Adipose tissue (tissue), 3 donors: ENCODE results near the gene KIF13A. TPM values are rescaled to one million over a fixed set of nuclear protein-coding genes. Genes with fewer than 3 reads are reported as not detected.
"Not testable (repeated sequence)": the region's sequence is repeated elsewhere in the genome, so short reads cannot be mapped to it uniquely, and the experiment has no call there.

Experiments
- H3K27ac ChIP-seq: one replicate; pipeline ENCODE4 v1.5.1; 2013; ENCODE audit warnings: low read depth, low read length
- WGBS, 3 donors: extraction: QIAGEN DNeasy Blood & Tissue Kit; methylation state at CpG; one replicate each; pipeline ENCODE4 v1.1.7; 2013; 5-methylcytosine and 5-hydroxymethylcytosine counted together
- polyA plus RNA-seq, 3 donors: library from polyadenylated mRNA; stranded (reverse); fragments of 200-250 nt; gene quantifications; one replicate each; pipeline ENCODE4 v1.2.3, GENCODE V29; 2013
- donor health status: healthy with polysubstance abuse.
- donor health status: Bipolar disorder and iron deficiency.
- donor health status: healthy.

The KIF13A gene
- polyA plus RNA-seq, 3 donors: 8.6 to 26.8 (median 21.8) TPM

DNA sequence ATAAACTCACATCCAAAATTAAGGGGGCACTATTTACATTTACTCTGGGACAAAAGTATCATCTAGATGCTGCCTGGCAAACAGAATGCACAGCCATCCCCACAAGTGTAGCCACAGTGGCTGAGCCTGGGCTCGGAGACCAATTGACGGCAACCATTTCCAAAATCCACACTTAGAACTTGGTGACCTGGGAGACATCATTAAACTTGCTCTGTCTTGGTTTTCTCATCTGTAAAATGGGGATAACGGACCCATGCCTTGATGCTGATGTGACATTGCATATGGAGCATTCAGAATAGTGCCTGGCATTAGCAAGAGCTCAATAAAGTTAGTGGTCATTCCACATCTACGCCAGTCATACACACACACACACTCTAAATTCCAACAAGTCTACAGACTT is 140.7 kb downstream of the KIF13A start:
- no peak overlapping the region for H3K27ac ChIP-seq
- WGBS, 3 donors: 98 to 99% (median 98%) methylated on average over 4 of the region's 4 CpGs

DNA sequence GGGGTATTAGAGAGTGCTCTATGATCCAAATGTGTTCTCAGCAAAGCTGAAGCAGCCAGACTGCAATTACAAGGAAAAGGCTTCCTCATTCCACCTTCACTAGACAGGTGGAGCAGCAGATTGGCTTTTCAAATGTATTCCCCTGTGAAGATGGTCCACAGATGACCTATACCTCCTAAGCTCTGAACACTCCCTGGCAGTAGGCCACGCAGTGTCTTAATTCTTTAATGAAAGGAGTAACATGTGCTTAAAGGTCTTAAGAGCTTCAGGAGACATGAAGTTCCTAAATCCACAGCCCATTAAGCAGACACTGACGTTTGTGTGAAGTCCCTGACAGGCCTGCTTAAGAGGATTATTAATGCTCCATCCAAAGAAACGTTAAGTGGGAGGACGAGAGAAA is 141.8 kb downstream of the KIF13A start:
- no peak overlapping the region for H3K27ac ChIP-seq
- WGBS, 3 donors: 77 to 79% (median 79%) methylated on average over 4 of the region's 4 CpGs

DNA sequence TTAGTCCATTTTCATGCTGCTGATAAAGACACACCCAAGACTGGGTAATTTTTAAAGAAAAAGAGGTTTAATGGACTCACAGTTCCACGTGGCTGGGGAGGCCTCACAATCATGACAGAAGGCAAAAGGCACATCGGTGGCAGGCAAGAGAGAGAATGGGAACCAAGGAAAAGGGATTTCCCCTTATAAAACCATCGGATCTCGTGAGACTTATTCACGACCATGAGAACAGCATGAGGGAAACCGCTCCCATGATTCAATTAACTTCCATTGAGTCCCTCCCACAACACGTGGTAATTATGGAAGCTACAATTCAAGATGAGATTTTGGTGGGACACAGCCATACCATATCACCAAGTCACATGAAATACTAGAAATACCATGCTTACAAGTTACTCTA is 142.5 kb downstream of the KIF13A start:
- H3K27ac ChIP-seq: not testable (repeated sequence)
- WGBS, 3 donors: 91 to 94% (median 93%) methylated on average over 7 of the region's 7 CpGs

DNA sequence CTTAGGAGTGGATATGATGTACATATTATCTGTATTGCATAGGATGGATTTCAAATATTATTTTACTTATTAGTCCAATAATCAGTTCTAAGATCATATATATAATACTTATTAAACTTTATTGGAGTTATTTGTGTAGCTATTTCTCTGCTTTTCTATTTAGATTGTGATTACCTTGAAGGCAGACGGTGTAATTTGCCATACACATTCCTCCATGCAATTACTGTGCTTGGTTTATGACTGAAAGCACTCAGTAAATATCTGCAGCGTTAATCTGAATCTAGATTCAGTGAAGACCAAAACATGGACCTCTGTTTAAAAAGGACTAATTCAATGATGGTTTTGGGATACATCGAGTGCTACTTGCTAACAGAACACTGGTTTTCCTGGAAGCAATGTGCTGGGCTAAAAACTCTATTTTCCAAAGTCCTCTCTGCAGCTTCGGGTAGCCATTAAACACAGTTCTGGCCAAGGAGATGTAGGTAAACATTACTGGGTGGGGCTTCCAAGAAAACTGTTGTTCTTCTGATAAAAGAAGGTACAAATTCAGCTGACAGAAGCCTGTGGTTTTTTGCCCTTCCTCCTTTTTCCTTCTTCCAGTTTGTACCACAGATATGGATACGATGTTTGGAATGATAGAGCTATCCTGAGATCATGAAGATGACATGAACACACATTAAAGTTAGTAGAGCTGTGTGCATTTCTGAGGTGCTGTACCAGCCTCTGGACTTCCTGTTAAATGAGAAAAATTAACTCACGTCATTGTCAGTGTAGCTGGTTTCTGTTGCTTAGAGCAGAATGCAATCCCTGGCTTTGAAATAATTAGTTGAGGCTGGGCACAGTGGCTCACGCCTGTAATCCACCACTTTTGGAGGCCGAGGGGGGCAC is 144.3 kb downstream of the KIF13A start:
- no peak overlapping the region for H3K27ac ChIP-seq
- 72 to 84% (median 84%) methylated on average over 8 of the region's 8 CpGs for WGBS, 3 donors

DNA sequence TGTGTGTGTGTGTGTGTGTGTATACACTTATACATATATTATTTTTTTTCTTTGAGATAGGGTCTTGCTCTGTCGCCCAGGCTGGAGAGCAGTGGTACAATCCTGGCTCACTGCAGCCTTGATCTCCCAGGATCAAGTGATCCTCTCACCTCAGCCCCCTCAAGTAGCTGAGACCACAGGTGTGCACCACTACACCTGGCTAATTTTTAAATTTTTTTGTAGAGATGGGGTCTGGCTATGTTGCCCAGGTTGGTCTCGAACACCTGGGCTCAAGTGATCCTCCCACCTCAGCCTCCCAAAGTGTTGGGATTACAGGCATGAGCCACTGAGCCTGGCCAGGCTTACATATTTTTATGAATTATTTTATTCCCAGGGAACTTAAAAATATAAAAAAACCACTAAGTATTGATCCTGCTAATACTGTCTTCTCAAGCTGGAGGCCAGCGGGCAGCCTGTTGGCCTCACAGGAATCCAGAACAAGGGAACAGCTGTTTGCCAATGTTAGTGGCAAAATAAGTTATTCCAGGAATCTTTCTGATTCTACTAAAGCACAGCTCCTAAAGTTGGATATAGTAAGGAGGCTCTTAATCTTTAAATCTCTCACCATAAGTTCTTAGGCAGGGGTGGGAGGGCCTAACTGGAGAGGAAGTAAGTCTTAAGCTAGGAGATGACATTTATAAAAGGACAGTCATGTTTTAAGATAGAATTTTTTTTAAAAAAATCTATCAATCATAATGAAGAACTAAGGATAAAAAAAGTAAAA is 145.2 kb downstream of the KIF13A start:
- 96 to 99% (median 96%) methylated on average over 3 of the region's 3 CpGs for WGBS, 3 donors

DNA sequence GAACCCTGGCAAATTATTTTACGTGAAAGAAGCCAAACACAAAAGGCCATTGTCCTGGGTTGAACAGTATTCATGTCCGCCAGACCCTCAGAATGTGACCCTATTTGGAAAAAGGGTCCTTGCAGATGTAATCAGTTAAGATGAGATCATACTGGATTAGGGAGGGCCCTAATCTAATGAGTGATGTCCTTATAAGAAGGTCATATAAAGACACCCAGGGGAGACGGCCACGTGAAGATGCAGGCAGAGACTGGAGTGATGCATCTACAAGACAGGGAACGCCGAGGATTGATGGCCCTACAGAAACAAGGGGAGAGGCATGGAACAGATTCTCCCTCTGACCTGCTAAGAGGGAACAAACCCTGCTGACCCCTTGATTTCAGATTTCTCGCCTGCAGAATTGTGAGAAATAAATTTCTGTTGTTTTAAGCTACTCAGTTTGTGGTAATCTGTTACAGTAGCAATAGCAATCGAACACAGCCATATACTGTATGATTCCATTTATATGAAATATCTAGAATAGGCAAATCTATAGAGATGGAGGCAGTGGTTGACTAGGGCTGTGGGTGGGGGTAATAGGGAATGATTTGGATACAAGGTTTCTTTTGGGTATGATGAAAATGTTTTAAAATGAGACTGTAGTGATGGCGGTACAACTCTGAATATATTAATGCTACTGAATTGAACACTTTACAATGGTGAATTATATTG is 147.8 kb downstream of the KIF13A start:
- H3K27ac ChIP-seq: no peak overlapping the region
- 91 to 93% (median 92%) methylated on average over 9 of the region's 9 CpGs for WGBS, 3 donors

More for the DNA sequence above, 145.2 kb downstream of the KIF13A start:
- H3K27ac ChIP-seq: no peak overlapping the region

DNA sequence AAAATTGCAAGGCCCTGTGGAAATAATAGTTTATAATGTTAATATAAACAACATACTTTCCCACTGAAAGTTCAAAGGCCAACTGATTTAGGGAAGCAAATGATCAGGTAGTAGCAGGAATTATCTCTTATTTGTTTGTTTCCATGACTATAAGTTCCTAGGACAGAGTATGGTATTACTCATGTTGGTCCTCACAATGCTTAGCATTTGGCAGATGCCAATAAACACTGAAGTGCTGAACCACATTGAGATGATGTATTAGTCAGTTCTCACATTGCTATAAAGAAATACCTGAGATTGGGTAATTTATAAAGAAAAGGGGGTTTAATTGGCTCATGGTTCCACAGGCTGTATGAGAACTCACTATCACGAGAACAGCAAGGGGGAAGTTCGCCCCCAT is 151.1 kb downstream of the KIF13A start:
- 85 to 95% (median 90%) methylated on average over 2 of the region's 2 CpGs for WGBS, 3 donors
- no peak overlapping the region for H3K27ac ChIP-seq

DNA sequence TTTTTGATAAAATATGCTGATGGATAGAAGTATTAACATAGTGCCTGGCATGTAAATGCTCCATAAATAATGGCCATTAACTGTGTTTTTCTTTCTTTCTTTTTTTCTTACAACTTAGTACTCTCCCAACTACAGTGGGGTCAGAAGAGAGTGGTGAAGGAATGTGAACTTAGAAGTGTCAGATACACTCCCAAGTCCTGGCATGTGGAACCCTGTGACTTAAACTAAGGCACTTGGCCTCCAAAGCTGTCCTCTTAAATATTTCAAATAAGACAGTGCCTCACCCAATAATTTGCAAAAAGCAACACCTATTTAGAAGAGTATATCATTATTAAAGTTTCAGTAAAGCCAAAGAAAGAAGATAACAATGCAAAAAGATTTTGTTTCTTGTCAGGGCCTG is 151.7 kb downstream of the KIF13A start:
- H3K27ac ChIP-seq: no peak overlapping the region

DNA sequence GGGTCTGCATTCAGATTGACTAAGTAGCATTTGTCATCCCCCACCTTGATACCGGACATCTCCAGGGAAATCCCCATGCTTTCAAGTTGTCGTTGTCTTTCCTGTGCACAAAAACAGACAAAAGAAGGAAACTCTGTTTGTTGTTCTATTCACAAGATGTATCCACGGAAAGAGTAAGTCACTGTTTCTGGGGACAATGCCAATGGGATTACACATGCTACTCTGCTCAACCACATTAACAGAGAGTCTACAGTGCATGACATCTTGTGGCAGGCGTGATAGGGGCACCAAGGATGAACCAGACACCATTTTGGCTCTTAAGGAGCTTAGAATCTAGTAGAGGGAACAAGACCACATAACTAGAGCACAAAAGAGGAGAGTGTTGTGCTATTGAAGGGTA is 156.3 kb downstream of the KIF13A start:
- WGBS, 3 donors: 58 to 87% (median 64%) methylated on average over 4 of the region's 4 CpGs
- H3K27ac ChIP-seq: no peak overlapping the region

DNA sequence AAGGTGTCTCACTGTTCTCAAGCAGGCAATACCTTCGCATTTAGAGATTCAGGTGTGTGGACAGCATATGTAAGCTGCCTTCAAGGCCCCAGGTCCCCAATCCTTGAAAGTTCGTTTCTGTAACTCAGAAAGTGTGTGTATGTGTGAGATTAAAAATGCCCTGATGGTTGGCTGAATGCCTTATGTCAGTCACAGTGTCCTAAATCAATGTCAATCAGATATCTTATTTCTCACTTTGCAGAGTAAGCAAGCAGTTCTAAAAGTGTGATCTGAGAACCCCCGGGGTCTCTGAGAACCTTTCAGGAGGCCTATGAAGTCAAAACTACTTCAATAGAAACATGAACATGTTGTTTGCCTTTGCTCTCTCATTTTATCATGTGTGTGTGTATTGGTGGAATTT is 157.5 kb downstream of the KIF13A start:
- H3K27ac ChIP-seq: no peak overlapping the region
- 84 to 93% (median 92%) methylated on average over 3 of the region's 3 CpGs for WGBS, 3 donors

DNA sequence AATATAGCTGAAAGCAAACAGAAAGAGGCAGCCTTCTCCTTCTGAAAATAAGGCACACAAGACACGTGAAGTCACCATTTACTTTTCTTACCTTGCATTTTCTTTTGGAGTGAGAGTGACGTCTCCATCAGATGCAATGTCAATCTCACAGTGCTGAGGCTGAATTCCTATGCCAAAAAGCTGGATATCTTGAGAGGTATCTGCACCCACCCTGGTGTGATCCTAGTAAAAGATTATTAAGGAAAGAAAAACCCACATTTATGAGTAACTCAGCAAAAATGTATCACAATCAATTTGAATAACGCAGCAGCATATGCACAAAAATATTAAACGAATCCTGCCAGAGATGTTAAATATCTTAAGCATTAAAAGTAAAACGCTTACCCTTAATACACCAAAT is 159.3 kb downstream of the KIF13A start:
- H3K27ac ChIP-seq: no peak overlapping the region
- 92 to 95% (median 92%) methylated on average over 5 of the region's 5 CpGs for WGBS, 3 donors

DNA sequence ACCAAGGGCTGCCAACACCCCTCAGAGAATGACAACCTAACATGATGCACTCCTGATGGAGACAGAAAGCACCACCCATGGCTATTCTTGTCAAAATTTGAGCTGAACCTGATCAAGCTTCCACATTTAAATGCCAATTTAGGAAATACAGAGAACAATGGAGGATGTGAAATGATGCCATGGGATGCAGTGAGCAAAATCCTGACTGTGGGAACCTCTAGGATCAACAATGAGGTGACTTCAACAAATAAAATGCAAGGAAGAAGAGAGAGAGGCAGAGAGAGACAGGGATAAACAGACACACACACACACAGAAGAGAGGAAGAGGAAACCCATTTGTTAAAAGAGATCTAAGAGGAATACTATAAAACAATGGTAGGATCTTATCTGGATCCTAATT is 161.1 kb downstream of the KIF13A start:
- no peak overlapping the region for H3K27ac ChIP-seq

DNA sequence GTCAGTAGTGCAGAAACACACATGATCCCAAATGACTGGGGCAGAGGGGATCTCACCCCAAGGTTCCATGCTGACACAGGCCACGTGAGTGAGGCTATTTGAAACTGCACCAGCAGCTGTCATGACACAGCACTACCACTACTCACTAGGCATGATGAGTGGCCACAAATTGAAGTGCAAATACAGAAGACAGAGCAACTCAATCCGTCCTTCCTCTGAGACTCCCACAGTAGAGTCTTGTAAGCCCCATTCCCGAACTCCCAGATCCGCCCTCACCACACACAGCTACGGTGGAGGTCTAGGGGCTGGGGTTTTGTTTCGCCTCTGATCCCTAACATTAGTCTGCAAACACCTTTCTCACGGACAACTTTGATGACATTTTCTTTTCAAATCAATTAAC is 167.4 kb downstream of the KIF13A start:
- WGBS, 3 donors: 84 to 90% (median 84%) methylated on average over 7 of the region's 7 CpGs
- no peak overlapping the region for H3K27ac ChIP-seq

DNA sequence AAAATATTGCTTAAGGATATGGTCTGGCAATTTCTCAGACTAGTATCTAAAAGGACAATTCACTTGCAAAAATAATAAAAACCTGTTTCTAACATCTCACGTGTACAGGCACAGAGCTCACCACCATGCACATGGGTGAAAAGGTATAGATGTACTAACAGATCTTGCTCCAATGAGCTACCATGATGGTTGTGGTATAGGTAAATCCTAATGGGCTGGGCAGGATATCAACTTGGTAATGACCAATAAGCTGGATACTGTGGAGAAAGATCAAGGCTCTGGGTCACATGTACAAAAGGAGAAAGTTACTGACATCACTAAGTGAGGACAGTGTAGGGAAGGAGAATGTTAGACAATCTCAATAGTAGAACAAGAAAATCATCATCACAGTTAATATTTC is 169.7 kb downstream of the KIF13A start:
- 91 to 94% (median 92%) methylated on average over 1 of the region's 1 CpG for WGBS, 3 donors
- no peak overlapping the region for H3K27ac ChIP-seq

DNA sequence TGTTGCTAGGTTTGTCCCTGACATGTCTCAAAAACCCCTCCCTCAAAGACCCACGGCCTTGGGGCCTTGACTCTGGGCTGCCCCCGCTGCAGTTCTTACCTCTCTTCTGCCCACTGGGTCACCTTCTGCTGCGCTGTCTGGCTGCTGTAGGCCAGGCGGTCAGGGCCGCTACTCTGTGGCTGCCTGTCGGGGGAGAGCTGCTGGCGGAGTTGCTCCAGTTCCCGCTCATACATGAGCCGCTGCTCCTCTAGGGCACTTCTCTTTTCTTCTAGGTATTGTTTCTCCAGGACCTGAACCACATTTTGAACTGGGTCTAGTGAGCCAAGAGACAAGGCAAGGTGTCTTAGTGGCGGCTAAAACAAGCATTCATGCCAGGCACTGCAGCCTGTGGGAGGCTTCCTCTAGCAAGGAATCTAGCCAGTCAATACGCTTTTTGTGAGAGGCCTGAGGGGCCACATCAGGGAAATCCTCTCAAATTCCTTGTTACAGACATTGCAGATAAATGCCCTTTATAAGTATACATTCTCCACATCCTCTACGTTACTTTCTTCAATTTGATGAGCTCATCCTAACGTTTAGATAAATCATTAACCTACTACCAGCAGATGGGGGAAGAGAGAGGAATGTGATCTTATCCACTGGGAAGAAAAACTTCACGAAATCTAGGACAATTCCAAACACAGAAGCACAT is 170.4 kb downstream of the KIF13A start:
- WGBS, 3 donors: 84 to 88% (median 85%) methylated on average over 14 of the region's 14 CpGs
- H3K27ac ChIP-seq: no peak overlapping the region

DNA sequence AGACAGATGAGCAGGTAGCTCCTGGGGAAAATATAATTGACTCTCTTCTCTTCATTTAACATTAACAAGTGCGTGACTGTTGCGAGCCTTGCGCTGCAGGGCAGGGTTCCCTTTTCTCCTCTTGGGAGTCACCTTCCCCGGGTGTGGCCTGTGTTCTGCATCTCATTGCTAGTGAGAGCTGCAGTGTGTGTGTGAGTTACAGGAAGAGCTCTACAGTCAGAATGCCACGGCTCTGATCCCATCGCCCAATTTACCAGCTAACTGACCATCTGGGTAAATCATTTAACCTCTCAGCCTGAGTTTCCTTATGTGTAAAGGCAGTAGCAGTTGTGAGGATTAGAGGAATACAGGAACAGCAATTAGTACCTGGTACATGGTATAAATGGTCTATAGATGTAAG is 173.9 kb downstream of the KIF13A start:
- no peak overlapping the region for H3K27ac ChIP-seq
- 91 to 99% (median 93%) methylated on average over 6 of the region's 6 CpGs for WGBS, 3 donors

DNA sequence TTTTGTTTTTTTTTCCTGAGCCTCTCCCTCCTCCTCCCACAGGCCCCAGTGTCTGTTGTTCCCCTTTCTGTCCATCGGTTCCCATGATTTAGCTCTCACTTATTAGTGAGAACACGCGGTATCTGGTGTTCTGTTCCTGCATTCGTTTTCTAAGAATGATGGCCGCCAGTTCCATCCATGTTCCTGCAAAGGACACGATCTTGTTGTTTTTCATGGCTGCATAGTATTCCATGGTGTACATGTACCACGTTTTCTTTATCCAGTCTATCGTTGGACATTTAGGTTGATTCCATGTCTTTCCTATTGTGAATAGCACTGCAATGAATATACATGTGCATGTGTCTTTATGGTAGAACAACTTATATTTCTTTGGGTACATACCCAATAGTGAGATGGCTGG is 175.1 kb downstream of the KIF13A start:
- 89 to 97% (median 96%) methylated on average over 8 of the region's 8 CpGs for WGBS, 3 donors
- H3K27ac ChIP-seq: no peak overlapping the region

DNA sequence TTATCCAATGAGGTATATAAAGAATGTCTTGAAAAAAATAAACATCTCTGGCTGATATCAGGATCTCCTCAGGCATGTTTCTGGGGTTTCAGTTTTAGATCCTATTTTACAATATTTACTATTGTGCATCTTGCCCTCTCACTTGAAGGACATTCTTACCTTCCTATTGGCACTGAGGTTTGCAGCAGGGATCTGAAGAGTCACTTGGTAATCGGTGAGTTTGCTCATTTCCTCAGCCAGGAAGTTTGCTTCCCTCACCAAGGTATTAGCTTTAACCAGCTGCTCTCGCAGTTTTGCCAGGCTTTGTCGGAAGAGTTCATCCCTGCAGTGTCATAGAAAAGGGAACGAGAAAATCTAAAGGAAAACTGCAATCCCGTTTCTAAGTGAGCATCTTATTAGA is 178.8 kb downstream of the KIF13A start:
- WGBS, 3 donors: 67 to 93% (median 68%) methylated on average over 5 of the region's 5 CpGs
- H3K27ac ChIP-seq: no peak overlapping the region

DNA sequence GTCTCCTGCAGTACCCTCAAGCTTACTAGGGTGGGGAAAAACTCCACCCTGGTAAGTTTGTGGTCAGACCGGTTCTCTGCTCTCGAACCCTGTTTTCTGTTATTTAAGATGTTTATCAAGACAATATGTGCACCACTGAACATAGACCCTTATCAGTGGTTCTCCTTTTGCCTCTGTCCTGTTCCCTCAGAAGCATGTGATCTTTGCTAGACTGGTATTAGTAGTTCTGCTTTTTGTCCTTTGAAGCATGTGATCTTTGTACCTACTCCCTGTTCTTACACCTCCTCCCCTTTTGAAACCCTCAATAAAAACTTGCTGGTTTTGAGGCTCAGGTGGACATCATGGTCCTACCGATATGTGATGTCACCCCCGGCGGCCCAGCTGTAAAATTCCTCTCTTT is 180.0 kb downstream of the KIF13A start:
- not testable (repeated sequence) for H3K27ac ChIP-seq
- WGBS, 3 donors: 78 to 100% (median 88%) methylated on average over 4 to 5 of the region's 5 CpGs
